HCEC 1CT (cell line): ENCODE data around the gene SETDB2.

ENCODE experiments used
- DNase-seq: peaks from one replicate; pipeline ENCODE4 v3.0.0-alpha.2; 2017

SETDB2 gene

GRCh38 chr13:49435992-49436391, 8.1 kb upstream of the SETDB2 start:
- no peak for DNase-seq

- DNase-seq, result peak; percentile 61
These were observed 7.2 kb upstream of the SETDB2 start for GRCh38 chr13:49436890-49437289.

- no peak for DNase-seq
These were observed 6.4 kb upstream of the SETDB2 start for GRCh38 chr13:49437705-49438104.

DNA sequence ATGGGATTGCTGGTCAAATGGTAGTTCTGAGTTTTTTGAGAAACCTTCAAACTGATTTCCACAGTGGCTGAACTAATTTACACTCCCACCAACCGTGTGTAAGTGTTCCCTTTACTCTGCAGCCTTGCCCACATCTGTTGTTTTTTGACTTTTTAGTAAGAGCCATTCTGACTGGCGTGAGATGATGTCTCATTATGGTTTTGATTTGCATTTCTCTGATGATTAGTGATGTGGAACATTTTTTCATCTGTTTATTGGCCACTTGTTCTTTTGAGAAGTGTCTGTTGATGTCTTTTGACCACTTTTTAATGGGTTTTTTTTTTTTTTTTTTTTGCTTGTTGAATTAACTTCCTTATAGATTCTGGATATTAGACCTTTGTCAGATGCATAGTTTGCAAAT, 4.5 kb upstream of the SETDB2 start:
- no peak for DNase-seq

- no peak for DNase-seq
These were observed 2.8 kb upstream of the SETDB2 start for GRCh38 chr13:49441312-49441711.

- peak; percentile 51 for DNase-seq
These were observed 2.2 kb upstream of the SETDB2 start for GRCh38 chr13:49441846-49442245.

- no peak for DNase-seq
These were observed 744 bp upstream of the SETDB2 start for GRCh38 chr13:49443357-49443703.

DNA sequence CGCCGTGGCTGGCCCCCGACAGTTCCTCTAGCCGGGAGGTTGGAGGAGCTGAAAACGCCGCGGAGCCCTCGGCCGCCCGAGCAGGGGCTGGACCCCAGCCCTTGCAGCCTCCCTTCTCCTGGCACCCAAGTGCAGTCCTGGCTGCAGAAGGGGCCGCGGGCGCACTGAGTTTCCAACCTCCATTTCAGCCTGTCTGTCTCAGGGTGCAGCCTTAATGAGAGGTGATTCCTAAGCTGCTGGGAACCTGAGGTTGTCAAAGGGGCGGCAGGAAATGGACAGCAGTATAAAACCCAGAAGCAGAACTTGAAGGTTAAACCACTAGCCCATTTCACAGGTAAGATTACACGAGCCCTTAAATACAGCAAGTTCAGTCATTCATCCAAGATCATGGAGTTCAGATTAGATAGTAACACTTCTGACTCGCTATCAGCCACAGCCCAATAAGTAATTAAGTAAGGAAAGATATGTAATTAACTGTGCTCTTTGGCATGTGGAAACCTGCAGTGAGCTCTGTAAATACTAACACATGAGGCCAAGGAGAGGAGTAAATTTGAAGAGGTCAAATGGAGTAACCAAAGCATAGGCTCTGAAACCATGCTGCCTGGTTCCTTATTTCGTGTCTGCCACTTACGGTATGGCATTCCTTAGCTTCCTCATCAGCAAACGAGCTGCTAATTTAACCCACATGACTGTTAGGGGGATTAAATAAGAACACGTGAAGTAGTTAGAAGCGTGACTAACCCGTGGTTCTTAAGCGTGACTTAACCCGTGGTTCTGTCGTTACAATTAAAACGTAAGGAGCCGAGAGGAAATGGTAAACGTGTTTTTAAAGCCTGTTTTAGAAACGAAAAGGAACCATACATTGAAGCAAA, 686 bp downstream of the SETDB2 start:
- peak; percentile 63 for DNase-seq

DNA sequence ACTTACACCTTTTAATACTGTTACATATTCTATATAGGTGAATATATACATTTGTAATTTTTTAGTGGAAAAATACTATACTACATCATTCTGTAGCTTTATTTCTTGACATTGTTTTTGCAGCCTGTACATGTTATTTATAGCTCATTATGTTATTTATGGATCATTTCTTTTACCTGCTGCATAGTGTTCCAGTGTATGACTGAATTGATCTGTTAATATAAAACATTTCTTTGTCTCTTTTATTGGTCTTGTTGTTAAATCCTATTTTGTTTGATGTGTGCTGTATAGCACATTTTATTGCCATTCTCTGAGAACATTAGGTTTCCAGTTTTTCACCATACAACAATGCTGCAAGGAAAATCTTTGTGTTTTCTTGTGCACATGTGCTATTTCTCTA, 2.4 kb downstream of the SETDB2 start:
- no peak for DNase-seq

DNA sequence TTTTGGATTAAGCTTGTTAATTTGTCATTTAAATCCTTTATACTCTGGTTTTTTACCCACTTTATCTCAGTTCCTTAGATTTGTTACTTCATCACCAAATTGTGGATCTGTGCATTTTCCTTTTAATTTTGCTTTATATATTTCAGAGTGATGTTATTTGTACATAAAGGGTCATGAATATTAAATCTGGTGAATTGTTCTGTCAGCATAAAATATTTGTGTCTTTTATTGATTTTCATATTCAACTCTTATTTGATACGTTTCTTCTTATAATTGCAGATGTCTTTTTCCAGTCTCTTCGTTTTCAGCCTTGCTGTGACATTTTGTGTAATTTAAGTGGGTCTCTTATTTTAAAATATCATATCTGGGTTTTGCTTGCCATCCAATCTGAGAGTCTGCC, 4.7 kb downstream of the SETDB2 start:
- DNase-seq, result no peak

- DNase-seq, result no peak
These were observed 6.2 kb downstream of the SETDB2 start for GRCh38 chr13:49450105-49450819.

- DNase-seq, result no peak
These were observed 8.8 kb downstream of the SETDB2 start for GRCh38 chr13:49452725-49453457.

- DNase-seq, result no peak
These were observed 9.4 kb downstream of the SETDB2 start for GRCh38 chr13:49453465-49453864.

DNA sequence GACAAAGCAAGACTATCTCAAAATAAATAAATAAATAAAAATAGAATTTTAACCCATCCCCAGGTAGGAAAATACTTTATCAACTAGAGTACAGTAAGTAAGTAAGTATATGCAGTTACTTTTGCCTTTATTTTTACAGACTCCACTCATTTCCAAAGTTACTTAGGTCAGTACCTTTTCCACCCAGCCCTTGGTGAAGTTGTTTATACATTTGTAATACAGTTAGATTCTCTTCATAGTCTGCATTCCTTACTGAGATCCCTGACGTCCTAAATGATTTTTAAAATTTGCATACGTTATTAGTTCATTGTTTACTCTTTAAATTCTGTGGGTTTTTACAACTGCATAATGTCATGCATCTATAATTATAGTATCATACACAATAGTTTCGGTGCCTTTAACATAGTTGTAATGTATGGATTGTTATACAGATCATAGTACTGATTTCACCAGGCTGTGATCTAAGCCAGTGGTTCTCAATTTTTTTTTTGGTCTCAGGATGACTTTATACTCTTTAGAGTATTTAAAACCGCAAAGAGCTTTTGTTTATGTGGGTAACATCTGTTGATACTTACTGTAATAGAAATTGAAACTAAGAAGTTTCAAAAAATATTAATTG, 10.4 kb downstream of the SETDB2 start:
- peak; percentile 82 for DNase-seq

- no peak for DNase-seq
These were observed 10.9 kb downstream of the SETDB2 start for GRCh38 chr13:49455007-49455398.

- DNase-seq, result peak; percentile 45
These were observed 12.1 kb downstream of the SETDB2 start for GRCh38 chr13:49456156-49456555.

DNA sequence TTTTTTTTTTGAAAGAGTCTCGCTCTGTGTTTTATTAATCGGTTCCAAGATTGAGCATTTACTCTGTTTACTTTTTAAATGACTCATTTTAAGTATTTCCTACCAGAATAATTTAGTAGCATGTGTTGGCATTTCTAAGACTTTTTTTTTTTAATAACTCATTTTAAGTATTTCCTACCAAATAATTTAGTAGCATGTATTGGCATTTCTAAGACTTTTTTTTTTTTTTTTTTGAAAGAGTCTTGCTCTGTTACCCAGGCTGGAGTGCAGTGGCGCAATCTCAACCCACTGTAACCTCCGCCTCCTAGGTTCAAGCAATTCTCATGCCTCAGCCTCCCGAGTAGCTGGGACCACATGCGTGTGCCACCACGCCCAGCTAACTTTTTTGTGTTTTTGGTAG, 13.1 kb downstream of the SETDB2 start:
- peak; percentile 67 for DNase-seq

DNA sequence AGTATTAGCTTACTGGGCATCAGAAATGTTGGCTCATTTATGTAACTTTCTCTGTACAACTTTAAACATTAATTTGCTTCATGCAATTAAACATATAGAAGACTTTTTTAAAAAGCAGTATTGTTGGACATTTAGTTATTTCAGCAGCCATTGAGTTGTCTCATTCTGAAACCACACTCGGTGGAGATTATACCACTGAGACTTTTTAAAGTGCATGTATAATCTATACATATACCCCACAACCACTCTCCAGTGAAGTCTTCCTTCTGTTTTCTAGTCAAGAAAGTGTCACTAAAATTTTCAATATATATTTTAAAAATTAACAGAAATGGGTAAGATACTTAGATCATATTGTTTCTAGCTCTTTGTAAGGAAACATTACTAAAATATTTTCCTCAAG, 15.5 kb downstream of the SETDB2 start:
- DNase-seq, result no peak

GRCh38 chr13:49464085-49464484, 20.0 kb downstream of the SETDB2 start:
- no peak for DNase-seq

- no peak for DNase-seq
These were observed 20.7 kb downstream of the SETDB2 start for GRCh38 chr13:49464621-49465325.

- DNase-seq, result no peak
These were observed 22.3 kb downstream of the SETDB2 start for GRCh38 chr13:49466292-49466838.

DNA sequence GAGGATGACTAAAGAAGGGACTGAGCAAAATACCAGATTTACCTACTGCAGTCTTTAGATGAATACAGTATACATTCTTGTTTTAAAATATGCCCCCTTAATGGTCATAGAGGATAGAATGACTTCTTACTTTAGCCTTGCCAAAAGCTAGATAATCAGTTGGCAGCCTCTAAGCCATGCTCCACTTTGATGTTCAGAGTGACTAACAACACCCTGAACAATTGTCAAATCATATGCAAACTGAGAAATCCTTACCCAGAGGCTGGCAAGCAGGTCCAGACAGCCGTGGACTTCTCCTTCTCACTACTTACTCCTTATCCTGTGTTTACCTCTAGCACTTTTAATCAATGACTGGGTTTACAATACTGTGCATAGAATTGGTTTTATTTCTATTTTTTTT, 28.1 kb downstream of the SETDB2 start:
- DNase-seq, result no peak
